RWPE1 (cell line): Measurements from ENCODE around the gene PLPP7.

Experiments
- CTCF ChIA-PET: fragments of 350-600 bp; sonication (Branson Sonifier 250); formaldehyde crosslinking; extraction: SDS; loops from one replicate; lab custom pipeline; 2021; lab: Yijun Ruan, JAX
- POLR2A ChIA-PET: fragments of 400-600 bp; formaldehyde crosslinking; extraction: SDS; loops from one replicate; lab custom pipeline; 2020; ENCODE audit warnings: antibody characterized with exemption; ENCODE audit not compliant: low non-redundant PET; lab: Yijun Ruan, JAX
- DNase-seq: peaks from one replicate; pipeline ENCODE4 v3.0.0; 2012; ENCODE audit warnings: low spot score
- H3K27ac ChIP-seq: fragments of 450-650 bp; 2 replicates; pipeline ENCODE4 v1.5.1; 2017
- TF ChIP-seq, protein P1 (sequence below): fragments of 450-650 bp; conservative IDR thresholded peaks from 2 replicates; pipeline ENCODE4 v1.5.1; 2017; ENCODE audit warnings: low read depth, mild to moderate bottlenecking

PLPP7 gene

DNA sequence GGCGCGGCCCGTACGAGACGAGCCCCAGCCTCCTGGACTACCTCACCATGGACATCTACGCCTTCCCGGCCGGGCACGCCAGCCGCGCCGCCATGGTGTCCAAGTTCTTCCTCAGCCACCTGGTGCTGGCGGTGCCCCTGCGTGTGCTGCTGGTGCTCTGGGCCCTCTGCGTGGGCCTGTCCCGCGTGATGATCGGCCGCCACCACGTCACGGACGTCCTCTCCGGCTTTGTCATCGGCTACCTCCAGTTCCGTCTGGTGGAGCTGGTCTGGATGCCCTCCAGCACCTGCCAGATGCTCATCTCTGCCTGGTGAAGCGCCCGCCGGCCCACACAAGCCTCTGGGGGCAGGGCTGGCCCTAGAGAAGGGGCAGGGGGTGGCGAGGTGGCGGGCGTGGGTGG, 18.5 kb downstream of the PLPP7 start:
- H3K27ac ChIP-seq: no peak overlapping the region
- ChIA-PET POLR2A (no interaction called here), CTCF (no interaction called here)
- no peak for DNase-seq
- TF ChIP-seq, protein P1, sequence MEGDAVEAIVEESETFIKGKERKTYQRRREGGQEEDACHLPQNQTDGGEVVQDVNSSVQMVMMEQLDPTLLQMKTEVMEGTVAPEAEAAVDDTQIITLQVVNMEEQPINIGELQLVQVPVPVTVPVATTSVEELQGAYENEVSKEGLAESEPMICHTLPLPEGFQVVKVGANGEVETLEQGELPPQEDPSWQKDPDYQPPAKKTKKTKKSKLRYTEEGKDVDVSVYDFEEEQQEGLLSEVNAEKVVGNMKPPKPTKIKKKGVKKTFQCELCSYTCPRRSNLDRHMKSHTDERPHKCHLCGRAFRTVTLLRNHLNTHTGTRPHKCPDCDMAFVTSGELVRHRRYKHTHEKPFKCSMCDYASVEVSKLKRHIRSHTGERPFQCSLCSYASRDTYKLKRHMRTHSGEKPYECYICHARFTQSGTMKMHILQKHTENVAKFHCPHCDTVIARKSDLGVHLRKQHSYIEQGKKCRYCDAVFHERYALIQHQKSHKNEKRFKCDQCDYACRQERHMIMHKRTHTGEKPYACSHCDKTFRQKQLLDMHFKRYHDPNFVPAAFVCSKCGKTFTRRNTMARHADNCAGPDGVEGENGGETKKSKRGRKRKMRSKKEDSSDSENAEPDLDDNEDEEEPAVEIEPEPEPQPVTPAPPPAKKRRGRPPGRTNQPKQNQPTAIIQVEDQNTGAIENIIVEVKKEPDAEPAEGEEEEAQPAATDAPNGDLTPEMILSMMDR: no peak

DNA sequence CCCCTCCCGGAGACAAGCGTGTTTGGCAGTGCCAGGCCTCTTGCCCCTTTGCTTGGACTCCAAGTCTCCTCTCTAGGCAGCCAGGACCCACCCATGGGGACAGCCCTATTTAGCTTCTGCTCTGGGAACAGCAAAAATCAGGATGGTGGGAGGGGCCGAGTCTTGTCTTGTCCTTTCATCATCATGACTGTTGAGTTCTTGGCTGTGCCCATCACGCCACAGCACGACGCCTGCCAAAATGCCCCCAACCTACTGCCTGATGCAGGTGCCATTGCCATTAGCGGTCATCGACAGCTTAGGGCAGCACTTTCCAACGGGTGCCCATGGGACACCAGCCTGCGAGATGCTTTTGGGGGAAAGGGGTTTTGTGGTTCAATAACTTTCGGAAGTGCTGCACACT, 18.9 kb downstream of the PLPP7 start:
- no peak overlapping the region for H3K27ac ChIP-seq
- no peak for DNase-seq
- POLR2A ChIA-PET: no interaction called here
- CTCF ChIA-PET: no interaction called here
- TF ChIP-seq, protein P1: no peak

DNA sequence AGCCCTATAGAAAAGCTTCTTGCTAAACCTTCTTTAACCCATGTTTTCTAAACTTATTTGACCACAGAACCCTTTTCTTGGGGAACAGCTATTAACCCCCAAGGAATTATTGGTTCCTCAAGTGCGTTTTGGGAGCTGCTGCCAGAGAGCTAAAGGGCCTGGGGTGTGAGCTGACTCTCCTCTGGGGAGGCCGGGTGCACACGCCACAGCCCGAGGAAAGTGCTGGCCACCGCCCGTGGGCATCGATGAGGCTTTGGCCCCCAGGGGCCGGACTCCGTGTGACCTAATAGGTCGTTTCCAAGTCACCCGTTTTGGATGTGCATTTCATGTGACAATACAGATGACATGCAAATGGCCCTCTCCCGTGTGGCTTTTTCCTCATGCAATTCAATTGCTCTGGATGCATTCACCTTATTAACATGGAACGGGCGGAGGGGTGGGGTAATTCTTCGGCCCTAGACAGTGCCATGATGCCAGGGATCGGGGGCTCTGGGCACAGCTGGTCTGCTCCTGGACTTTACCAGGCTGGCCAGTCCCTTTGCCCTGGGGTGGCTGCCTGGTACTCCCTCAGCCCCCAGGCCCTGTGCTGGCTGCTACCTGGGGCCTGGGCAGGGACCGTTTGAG, 19.5 kb downstream of the PLPP7 start:
- CTCF ChIA-PET: no interaction called here
- TF ChIP-seq, protein P1: no peak
- no peak overlapping the region for H3K27ac ChIP-seq
- no peak for DNase-seq
- POLR2A ChIA-PET: no interaction called here

DNA sequence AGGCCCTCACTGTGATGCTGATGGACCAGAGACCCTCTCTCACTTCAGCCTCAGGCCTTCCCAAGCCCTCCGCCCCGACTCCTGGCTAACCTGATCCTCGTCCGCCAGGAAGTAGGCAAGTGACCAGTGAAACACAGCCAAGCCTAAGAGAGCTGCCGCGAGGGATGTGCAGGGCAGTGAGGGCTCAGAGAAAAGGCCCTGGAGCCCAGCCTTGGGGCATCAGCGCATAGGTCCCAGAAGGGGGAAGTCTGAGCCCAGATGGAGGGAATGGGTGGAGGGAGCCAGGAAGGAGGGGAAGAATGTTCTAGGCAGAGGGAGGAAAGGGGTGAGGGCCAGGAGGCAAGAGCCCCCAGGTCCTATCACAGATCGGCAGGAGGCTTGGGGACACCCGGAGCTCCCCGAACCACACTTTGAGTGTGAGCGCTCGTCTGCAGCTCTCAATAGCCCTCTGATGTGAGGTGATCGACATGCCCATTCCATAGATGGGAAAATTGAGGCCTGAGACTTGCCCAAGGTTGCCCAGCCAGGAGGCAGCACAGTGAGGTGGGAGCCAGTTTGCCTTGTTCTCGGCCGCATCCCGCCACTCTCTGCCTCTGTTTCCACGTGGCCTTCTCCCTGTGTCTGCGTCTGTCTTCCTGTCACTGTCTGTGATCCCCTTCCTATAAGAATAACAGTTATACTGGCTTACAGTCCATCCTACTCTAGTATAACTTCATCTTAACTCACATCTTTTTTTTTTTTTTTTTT, 20.2 kb downstream of the PLPP7 start:
- H3K27ac ChIP-seq: no peak overlapping the region
- TF ChIP-seq, protein P1: no peak
- DNase-seq: no peak
- POLR2A ChIA-PET: no interaction called here
- CTCF ChIA-PET: interaction anchor here (0.9 kb wide), 1 partner anchor 27 kb away, joined by 3 read pairs; no protein-coding TSS in a partner anchor

DNA sequence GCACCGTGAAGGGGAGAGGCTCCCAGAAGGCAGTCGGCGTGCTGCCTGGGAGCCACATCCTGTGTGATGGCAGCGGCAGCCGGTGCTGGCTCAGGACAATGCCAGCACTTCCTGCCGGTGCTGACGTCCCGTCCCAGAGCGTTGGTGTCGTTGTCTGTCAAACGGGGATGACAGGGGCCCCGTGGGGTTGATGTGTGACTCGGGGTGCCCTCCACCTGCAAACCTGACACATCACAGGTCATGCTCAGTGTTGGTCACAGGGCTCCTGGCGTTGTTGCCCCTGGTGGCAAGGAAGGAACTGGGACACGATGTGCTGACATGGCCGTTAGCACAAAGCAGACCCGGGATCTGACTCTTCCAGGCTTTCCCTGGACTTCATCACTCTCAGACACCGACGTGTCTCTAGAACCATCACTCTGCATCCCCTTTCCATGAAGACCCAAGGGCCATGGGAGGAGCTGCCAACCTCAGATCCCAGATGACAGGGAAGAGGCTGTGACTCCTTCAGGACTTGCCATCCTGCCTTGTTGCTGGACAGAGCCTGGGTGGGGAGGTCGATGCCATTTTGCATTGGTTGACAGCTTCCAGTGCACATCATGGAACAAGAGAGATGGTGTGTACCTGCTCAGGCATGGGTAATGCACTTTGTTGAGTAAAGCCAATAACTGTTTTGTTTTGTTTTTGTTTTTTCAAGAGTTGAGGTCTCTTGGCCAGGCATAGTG, 21.5 kb downstream of the PLPP7 start:
- H3K27ac ChIP-seq: no peak overlapping the region
- CTCF ChIA-PET: interaction anchor here (0.9 kb wide), 1 partner anchor 25 kb away, joined by 3 read pairs; no protein-coding TSS in a partner anchor
- TF ChIP-seq, protein P1: no peak
- POLR2A ChIA-PET: no interaction called here
- DNase-seq: no peak

DNA sequence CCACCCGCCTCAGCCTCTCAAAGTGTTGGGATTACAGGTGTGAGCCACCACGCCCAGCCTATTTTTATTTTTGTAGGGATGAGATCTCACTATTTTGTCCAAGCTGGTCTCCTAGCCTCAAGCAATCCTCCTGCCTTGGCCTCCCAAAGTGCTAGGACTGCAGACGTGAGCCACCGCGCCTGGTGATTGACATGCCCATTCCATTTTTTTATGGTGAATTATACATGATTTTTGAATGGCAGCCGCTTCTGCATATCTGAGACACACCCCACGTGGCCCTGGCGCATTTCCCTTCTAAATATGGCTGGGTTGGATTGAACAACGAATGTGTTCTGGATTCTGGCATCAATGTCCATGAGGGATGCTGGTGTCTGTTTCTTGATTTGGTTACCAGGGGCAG, 22.7 kb downstream of the PLPP7 start:
- TF ChIP-seq, protein P1: no peak
- no peak for DNase-seq
- ChIA-PET POLR2A (no interaction called here), CTCF (interaction anchor here (1.5 kb wide), 1 partner anchor 24 kb away, joined by 5 read pairs; no protein-coding TSS in a partner anchor)
- no peak overlapping the region for H3K27ac ChIP-seq
